Measurements from ENCODE around the gene CD86.

DNA sequence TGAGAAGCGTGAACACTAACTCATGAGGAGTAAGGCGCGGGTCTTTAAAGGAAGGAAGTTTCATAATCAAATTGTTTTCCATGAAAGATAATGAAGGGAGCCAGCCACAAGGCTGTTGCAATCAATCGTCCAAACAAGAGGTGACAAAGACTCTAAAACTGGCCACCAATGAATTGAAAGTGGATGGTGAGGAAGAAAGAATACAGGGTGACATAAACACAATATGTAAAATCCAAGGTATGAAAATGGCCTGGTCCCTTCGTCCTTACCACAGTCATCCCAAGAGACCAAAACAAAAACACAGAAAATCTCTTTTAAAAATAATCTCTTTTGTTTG lies 12.0 kb downstream of the CD86 start:
- no peak for TF ChIP-seq EZH2phosphoT487 (IDR thresholded peaks at IDR 0.05; ENCODE audit: borderline replicate concordance, low read length)
- TF ChIP-seq, protein P1, sequence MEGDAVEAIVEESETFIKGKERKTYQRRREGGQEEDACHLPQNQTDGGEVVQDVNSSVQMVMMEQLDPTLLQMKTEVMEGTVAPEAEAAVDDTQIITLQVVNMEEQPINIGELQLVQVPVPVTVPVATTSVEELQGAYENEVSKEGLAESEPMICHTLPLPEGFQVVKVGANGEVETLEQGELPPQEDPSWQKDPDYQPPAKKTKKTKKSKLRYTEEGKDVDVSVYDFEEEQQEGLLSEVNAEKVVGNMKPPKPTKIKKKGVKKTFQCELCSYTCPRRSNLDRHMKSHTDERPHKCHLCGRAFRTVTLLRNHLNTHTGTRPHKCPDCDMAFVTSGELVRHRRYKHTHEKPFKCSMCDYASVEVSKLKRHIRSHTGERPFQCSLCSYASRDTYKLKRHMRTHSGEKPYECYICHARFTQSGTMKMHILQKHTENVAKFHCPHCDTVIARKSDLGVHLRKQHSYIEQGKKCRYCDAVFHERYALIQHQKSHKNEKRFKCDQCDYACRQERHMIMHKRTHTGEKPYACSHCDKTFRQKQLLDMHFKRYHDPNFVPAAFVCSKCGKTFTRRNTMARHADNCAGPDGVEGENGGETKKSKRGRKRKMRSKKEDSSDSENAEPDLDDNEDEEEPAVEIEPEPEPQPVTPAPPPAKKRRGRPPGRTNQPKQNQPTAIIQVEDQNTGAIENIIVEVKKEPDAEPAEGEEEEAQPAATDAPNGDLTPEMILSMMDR (IDR thresholded peaks at IDR 0.05; ENCODE audit: low read depth, low read length, poor library complexity, severe bottlenecking): no peak

Measured in DOHH2 (cell line).